IPS-15b (cell line): ENCODE results near the gene ZNF674.
"Not testable (repeated sequence)": the region's sequence is repeated elsewhere in the genome, so short reads cannot be mapped to it uniquely, and the experiment has no call there.

ENCODE experiments used
- H3K27me3 ChIP-seq: one replicate; pipeline ENCODE4 v1.6.1; 2013; ENCODE audit warnings: low read length; ENCODE audit not compliant: control insufficient read depth, insufficient read depth
- H3K36me3 ChIP-seq: one replicate; pipeline ENCODE4 v1.6.1; 2013; ENCODE audit warnings: low read length; ENCODE audit not compliant: control insufficient read depth, insufficient read depth
- H3K4me1 ChIP-seq: one replicate; pipeline ENCODE4 v1.6.1; 2013; ENCODE audit warnings: mild to moderate bottlenecking, low read length; ENCODE audit not compliant: control insufficient read depth, insufficient read depth
- H3K4me3 ChIP-seq: one replicate; pipeline ENCODE4 v1.5.1; 2013; ENCODE audit warnings: low read depth, low read length
- H3K9ac ChIP-seq: one replicate; pipeline ENCODE4 v1.6.1; 2013; ENCODE audit warnings: low read depth, mild to moderate bottlenecking, low read length
- H3K9me3 ChIP-seq: one replicate; pipeline ENCODE4 v1.6.1; 2013; ENCODE audit warnings: mild to moderate bottlenecking, low read length; ENCODE audit not compliant: control insufficient read depth, insufficient read depth

ZNF674 gene

DNA sequence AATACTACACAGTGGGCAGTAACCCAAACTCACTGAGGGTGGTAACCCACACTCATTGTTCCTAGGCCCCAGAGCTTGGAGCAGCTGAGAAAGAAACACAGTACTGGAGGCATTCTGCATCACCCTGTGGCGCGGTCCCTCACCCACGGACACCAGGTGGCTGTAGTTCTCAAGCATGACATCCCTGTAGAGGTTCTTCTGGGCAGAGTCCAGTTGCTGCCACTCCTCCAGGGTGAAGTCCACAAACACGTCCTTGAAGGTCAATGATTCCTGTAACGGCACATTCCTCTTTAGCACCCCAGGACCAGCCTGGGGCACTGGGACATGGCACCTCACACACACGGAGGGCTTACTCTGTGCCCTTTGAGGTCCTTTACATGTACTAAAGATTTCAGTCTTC lies 16.6 kb downstream of the ZNF674 start:
- not testable (repeated sequence) for H3K36me3 ChIP-seq, H3K4me1 ChIP-seq, H3K4me3 ChIP-seq, H3K27me3 ChIP-seq, H3K9me3 ChIP-seq, H3K9ac ChIP-seq

DNA sequence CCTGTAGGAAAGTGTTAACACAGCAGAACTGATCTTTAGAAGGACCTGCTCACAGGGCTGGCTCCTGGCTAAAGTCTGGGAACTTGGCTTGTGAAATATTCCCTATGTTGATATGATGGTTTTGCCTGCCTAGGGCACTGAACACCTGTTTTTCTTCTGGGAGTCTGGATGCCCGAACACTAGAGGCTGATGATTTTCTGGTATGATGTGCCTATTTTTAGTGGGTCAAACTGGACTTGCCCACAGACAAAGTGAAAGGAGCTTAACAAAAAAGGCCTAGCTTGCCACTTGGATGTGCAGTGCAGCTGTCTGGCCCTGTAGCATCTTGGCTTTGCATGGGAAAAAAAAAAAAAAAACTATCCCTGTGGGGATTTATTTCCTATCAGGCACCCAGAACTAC lies 39.1 kb downstream of the ZNF674 start:
- no peaks in the 10 kb centered on the region for H3K4me1 ChIP-seq
- peaks cover 3% of the 10 kb centered on the region for H3K36me3 ChIP-seq
- no peak overlapping the region for H3K4me3 ChIP-seq
- H3K9me3 ChIP-seq, result peaks cover 13% of the 10 kb centered on the region
- H3K27me3 ChIP-seq, result no peaks in the 10 kb centered on the region
- no peak overlapping the region for H3K9ac ChIP-seq

DNA sequence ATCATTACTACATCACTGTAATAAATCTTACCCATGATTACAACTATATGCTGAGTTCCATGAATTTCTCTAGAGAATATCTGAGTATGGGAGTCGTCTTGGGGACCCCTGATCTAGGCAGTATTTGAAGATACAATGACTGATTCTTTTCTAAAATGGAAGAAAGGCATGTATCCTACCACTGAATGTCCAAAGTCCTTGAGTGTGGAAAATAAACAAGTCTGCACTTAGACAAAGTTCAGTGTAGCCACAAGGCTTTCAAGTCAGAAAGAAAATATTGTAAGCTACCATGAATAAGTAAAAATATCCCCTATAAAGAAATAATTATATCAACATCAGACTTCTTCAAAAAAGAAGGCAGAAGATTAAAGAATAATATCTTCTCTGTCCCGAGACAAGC lies 42.4 kb downstream of the ZNF674 start:
- Histone ChIP-seq H3K4me1 (no peaks in the 10 kb centered on the region), H3K9me3 (peaks cover 30% of the 10 kb centered on the region), H3K27me3 (no peaks in the 10 kb centered on the region), H3K36me3 (peaks cover 3% of the 10 kb centered on the region), H3K4me3 (no peak overlapping the region), H3K9ac (no peak overlapping the region)

DNA sequence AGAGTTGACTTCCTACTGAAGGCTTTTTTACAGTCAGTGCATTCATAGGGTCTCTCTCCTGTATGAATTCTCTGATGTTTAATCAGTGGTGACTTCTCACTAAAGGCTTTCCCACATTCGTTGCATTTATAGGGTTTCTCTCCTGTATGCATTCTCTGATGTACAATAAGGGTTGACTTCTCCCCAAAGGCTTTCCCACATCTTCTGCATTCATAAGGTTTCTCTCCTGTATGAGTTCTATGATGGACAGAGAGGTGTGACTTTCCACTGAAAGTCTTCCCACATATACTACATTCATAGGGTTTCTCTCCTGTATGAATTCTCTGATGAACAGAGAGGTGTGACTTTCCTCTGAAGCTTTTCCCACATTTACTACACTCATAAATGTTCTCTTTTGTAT lies 45.2 kb downstream of the ZNF674 start:
- Histone ChIP-seq H3K27me3 (no peaks in the 10 kb centered on the region), H3K4me1 (no peaks in the 10 kb centered on the region), H3K4me3 (no peak overlapping the region), H3K9me3 (peaks cover 29% of the 10 kb centered on the region), H3K9ac (no peak overlapping the region), H3K36me3 (peaks cover 3% of the 10 kb centered on the region)

DNA sequence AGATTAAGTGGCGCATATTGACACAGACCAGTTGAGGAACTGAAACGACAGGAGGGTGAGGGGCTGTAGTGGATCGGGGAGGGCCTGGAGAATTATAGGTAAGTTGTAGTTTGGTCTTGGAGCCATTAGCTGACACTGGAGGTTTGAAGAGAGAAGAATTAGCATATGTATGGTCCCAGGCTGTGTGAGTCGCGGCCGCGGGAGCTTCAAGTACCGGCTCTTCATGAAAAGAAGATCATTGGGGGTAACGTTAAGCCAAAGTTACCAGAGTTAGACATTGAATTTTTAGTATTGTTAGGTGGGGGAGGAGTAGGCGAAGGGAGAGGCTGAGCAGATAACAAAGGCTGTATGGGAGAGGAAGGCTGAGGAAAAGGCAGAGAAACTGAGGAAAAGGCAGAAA lies 56.5 kb downstream of the ZNF674 start:
- Histone ChIP-seq H3K27me3 (no peaks in the 10 kb centered on the region), H3K36me3 (no peaks in the 10 kb centered on the region), H3K4me3 (no peak overlapping the region), H3K4me1 (no peaks in the 10 kb centered on the region), H3K9ac (no peak overlapping the region), H3K9me3 (peaks cover 6% of the 10 kb centered on the region)

DNA sequence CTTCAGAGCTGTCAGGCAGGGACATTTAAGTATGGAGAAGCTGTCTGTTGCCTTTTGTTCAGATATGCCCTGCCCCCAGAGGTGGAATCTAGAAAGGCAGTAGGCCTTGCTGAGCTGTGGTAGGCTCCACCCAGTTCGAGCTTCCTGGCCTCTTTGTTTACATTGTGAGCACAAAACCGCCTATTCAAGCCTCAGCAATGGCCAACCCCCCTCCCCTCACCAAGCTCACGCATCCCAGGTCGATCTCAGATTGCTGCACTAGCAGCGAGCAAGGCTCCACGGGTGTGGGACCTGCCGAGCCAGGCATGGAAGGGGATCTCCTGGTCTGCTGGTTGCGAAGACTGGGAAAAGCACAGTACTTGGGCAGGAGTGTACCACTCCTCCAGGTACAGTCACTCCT lies 59.3 kb downstream of the ZNF674 start:
- Histone ChIP-seq H3K27me3 (no peaks in the 10 kb centered on the region), H3K36me3 (no peaks in the 10 kb centered on the region), H3K4me3 (no peak overlapping the region), H3K9me3 (peaks cover 6% of the 10 kb centered on the region), H3K9ac (no peak overlapping the region), H3K4me1 (no peaks in the 10 kb centered on the region)

DNA sequence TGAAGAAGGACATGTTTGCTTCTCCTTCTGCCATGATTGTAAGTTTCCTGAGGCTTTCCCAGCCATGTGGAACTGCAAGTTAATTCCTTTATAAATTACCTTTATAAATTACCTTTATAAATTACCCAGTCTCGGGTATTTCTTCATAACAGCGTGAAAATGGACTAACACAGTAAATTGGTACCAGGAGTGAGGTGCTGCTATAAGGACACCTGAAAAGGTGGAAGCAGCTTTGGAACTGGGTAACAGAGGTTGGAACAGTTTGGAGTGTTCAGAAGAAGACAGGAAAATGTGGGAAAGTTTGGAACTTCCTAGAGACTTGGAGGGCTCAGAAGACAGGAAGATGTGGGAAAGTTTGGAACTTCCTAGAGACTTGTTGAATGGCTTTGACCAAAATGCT lies 66.6 kb downstream of the ZNF674 start:
- not testable (repeated sequence) for H3K9ac ChIP-seq, H3K36me3 ChIP-seq, H3K9me3 ChIP-seq, H3K27me3 ChIP-seq, H3K4me3 ChIP-seq, H3K4me1 ChIP-seq

DNA sequence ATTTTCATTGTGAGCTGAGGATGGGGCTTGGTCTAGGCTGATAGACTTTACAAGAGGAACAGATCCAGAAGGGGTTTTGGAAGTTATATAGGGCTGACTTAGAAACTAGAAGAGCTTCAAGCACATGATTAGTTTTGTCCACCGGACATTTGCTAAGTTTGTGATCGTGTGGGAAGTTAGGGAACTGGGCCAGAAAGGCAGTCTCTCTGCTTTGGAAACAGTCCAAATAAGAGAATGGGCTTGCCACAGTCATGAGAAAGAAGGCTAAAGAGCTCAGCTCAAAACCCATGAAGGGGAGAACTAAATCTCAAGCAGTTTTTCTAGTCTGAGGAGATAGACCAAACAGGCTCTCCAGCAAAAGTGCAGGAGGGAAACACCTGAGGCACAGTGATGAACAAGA lies 67.8 kb downstream of the ZNF674 start:
- H3K4me1 ChIP-seq, result no peaks in the 10 kb centered on the region
- H3K27me3 ChIP-seq, result no peaks in the 10 kb centered on the region
- no peak overlapping the region for H3K9ac ChIP-seq
- no peak overlapping the region for H3K4me3 ChIP-seq
- H3K9me3 ChIP-seq, result no peaks in the 10 kb centered on the region
- no peaks in the 10 kb centered on the region for H3K36me3 ChIP-seq

DNA sequence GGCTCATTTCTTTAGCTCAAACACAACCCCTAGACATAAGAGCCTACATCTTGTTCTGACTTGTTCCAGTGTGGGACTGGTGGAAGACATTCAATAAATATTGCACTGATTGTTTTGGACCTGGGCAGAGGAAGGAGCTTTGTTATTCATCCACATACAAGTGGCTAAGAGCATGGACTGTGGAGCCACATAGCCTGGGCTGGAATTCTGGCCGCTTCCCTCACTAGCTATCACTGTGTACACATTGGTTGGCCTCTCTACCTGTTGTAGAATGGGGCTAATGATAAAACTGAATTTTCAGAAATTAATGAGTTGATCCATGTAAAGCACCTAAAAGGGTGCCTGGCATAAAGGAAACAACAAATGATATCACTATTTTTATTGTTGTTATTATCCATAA lies 80.0 kb downstream of the ZNF674 start:
- H3K4me3 ChIP-seq, result no peak overlapping the region
- H3K36me3 ChIP-seq, result no peaks in the 10 kb centered on the region
- H3K9me3 ChIP-seq, result no peaks in the 10 kb centered on the region
- no peak overlapping the region for H3K9ac ChIP-seq
- H3K4me1 ChIP-seq, result no peaks in the 10 kb centered on the region
- H3K27me3 ChIP-seq, result no peaks in the 10 kb centered on the region

DNA sequence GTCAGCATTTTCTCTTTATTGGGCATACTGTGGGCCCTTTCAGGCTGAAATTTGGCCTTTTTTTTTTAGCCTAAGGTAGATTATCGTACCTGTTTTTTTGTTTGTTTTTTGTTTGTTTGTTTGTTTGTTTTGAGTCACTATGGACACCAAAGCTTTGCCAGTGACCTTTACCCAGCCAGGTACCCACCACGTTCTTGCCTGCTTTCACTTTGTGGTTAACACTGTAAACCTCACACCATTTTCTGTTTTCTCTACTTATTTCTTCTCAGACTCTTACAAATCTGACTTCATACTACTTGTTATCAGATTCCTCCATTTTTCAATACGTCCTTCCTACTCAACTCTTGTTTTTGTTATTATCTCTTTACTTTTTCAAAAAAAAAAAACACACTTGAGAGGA lies 81.5 kb downstream of the ZNF674 start:
- Histone ChIP-seq H3K9me3 (no peaks in the 10 kb centered on the region), H3K36me3 (no peaks in the 10 kb centered on the region), H3K9ac (no peak overlapping the region), H3K4me1 (no peaks in the 10 kb centered on the region), H3K27me3 (no peaks in the 10 kb centered on the region), H3K4me3 (no peak overlapping the region)

DNA sequence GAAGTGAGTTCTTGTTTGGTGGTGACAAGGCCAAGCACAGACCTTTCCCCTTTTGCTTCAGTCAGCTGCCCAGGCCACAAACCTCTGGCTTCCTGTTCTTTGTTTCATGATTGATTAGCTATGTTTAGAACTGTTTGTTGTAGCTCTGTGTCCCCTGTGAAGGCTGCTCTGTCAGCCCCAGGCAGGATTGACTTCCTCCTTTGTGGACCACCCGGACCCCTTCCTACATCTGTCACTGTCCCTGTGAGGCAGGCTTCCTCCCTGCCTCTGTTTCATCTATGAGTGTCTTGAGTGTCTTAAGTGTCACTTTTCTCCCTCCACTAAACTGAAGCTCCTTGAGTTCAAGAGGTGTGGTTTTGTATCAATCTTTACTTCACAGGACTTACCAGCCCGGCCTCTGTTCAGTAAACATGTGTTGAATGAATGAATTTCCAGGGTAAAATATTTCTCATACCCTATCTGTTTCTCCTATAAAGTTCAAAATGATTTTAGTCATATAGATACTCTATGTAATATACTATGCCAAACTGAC lies 83.5 kb downstream of the ZNF674 start:
- Histone ChIP-seq H3K9ac (no peak overlapping the region), H3K4me1 (no peaks in the 10 kb centered on the region), H3K27me3 (no peaks in the 10 kb centered on the region), H3K4me3 (no peak overlapping the region), H3K9me3 (no peaks in the 10 kb centered on the region), H3K36me3 (no peaks in the 10 kb centered on the region)

DNA sequence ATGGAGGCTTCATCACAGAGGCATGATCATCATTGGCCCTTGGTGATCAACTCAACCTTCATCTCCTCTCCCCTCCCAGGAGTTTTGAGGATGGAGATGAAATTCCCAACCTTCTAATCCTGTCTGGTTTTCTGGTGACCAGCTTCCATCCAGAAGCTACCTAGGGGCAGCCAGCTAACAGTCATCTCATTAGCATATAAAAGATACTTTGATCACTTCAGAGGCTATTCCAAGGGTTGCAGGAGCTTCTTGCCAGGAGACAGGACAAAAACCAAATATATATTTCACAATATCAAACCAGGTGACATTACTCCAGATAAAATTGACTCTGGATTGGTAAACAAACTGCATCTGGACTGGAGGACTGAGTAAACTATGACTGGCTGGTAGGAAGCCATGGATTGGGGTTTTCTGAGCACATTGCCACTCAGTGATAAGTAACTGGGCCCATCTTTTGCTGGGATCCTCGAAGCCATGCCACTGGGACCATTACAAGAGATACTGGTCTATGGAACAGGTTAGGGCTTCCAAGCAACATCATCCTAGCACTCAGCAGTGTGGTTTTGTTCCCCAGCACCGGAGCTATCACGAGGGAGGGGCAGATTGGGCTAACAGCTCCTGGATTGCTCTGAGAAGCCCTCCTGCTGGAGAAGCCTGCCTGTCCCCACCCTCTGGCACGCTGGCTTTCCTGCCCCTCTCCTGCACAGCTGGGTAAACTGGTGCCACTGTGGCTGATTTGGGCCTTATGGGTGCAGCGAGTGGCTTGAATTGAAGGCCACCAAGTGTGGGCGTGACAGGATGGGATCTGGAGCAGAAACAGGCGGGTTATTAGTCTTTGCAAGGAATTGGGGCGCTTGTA lies 84.2 kb downstream of the ZNF674 start:
- not testable (repeated sequence) for H3K4me3 ChIP-seq, H3K4me1 ChIP-seq, H3K27me3 ChIP-seq, H3K9me3 ChIP-seq, H3K9ac ChIP-seq, H3K36me3 ChIP-seq
